ENCODE data around the gene NTN4. TPM values are rescaled to one million over a fixed set of nuclear protein-coding genes. Genes with fewer than 3 reads are reported as not detected.

Gene NTN4
- total RNA-seq, 1 experiment from 2014 or later, result 0.17 TPM

DNA sequence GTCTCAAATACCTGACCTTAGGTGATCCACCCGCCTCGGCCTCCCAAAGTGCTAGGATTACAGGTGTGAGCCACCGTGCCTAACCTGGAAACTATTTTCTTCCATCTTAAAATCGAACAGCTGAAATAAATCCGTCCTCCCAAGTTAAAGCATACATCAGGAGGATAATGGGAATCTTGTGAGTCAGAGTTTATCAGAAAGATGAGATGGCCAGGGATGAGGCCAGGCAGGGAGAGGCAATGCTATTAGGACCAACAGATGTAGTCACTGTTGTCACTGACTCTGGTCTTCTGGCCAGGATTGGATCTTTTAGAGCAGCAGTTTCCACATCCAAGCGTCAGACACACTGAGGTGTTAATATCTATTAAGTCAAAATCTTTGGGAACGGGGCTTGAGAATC lies 177.5 kb downstream of the NTN4 start:
- Histone ChIP-seq H3K9me3 (ENCODE audit: control insufficient read depth, low read depth, low read length) (no peaks in the 10 kb centered on the region), H4K5ac (ENCODE audit: insufficient read length, low read depth, low read length) (no peak overlapping the region), H3K79me1 (ENCODE audit: insufficient read depth, low read depth, low read length, poor library complexity, severe bottlenecking) (no peaks in the 10 kb centered on the region), H4K20me1 (ENCODE audit: control insufficient read depth, insufficient read depth, insufficient read length) (no peaks in the 10 kb centered on the region), H4K91ac (ENCODE audit: insufficient read length, low read depth, low read length) (no peak overlapping the region), H3K18ac (ENCODE audit: insufficient read length, low read depth, low read length) (no peak overlapping the region), H3K79me2 (ENCODE audit: insufficient read depth, low read length) (no peaks in the 10 kb centered on the region), H2BK5ac (ENCODE audit: insufficient read length, low read length) (no peak overlapping the region), H2BK120ac (ENCODE audit: low read depth, low read length, poor library complexity, severe bottlenecking) (no peak overlapping the region), H2BK20ac (ENCODE audit: low read depth, low read length, poor library complexity, severe bottlenecking) (no peak overlapping the region), H2AFZ (ENCODE audit: low read length) (no peak overlapping the region), H3K23me2 (ENCODE audit: insufficient read length, low read depth, low read length, poor library complexity, severe bottlenecking) (no peaks in the 10 kb centered on the region), H3K9ac (ENCODE audit: extremely low read depth, insufficient read length, low read length) (no peak overlapping the region), H3K27me3 (ENCODE audit: insufficient read depth, low read length) (no peaks in the 10 kb centered on the region), H3K4ac (ENCODE audit: low read depth, low read length) (no peak overlapping the region), H3K23ac (ENCODE audit: insufficient read length, low read depth, low read length) (no peak overlapping the region), H3T11ph (ENCODE audit: low read length) (no peak overlapping the region), H3K56ac (ENCODE audit: insufficient read length, low read depth, low read length) (no peak overlapping the region), H2BK15ac (ENCODE audit: low read depth, low read length) (no peak overlapping the region), H3K4me2 (ENCODE audit: insufficient read depth, insufficient read length, low read length) (no peak overlapping the region), H2AK5ac (ENCODE audit: insufficient read length, low read length) (no peak overlapping the region), H2BK12ac (ENCODE audit: insufficient read length, low read depth, low read length) (no peak overlapping the region), H3K4me1 (ENCODE audit: insufficient read depth, low read length) (no peaks in the 10 kb centered on the region; the same call in 1 of the 2 replicates), H3K14ac (ENCODE audit: insufficient read depth, low read length) (no peak overlapping the region), H3K27ac (ENCODE audit: insufficient read length, low read depth, low read length) (no peak overlapping the region), H4K8ac (replicated peaks; ENCODE audit: insufficient read length, low read depth, low read length) (no peak overlapping the region)
- Mint-ChIP-seq H3K36me3 (ENCODE audit: insufficient read depth in 1 of 3, low read depth in 3 of 3) (peaks cover 0 to 4% (median 3%) of the 10 kb centered on the region in 3 experiments; a peak in 2 of 7 replicates), H3K27me3 (ENCODE audit: low read depth) (no peaks in the 10 kb centered on the region), H3K9me3 (no peaks in the 10 kb centered on the region), H3K4me1 (peaks cover 27 to 33% of the 10 kb centered on the region in 2 experiments), H3K4me3 (no peak overlapping the region), H3K27ac (peak overlapping the region in 1 of 3 experiments; percentile 70; a peak in 4 of 7 replicates)
- no peak for DNase-seq
- WGBS (ENCODE audit: extremely low coverage, insufficient read length, low lambda C conversion rate), result no CpG with 5 or more reads among the region's 7 CpGs
- TF ChIP-seq, protein P1, sequence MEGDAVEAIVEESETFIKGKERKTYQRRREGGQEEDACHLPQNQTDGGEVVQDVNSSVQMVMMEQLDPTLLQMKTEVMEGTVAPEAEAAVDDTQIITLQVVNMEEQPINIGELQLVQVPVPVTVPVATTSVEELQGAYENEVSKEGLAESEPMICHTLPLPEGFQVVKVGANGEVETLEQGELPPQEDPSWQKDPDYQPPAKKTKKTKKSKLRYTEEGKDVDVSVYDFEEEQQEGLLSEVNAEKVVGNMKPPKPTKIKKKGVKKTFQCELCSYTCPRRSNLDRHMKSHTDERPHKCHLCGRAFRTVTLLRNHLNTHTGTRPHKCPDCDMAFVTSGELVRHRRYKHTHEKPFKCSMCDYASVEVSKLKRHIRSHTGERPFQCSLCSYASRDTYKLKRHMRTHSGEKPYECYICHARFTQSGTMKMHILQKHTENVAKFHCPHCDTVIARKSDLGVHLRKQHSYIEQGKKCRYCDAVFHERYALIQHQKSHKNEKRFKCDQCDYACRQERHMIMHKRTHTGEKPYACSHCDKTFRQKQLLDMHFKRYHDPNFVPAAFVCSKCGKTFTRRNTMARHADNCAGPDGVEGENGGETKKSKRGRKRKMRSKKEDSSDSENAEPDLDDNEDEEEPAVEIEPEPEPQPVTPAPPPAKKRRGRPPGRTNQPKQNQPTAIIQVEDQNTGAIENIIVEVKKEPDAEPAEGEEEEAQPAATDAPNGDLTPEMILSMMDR (conservative IDR thresholded peaks at IDR 0.05), result no peak
